HG02642 (cell line): ENCODE measurements around the gene GSC2.

Source experiments
- ATAC-seq: cut with Tn5 transposase; IDR thresholded peaks from one replicate; pipeline ENCODE4 v1.9.1; 2021; ENCODE audit warnings: mild to moderate bottlenecking; ENCODE audit not compliant: unreplicated experiment, poor library complexity

Gene GSC2

DNA sequence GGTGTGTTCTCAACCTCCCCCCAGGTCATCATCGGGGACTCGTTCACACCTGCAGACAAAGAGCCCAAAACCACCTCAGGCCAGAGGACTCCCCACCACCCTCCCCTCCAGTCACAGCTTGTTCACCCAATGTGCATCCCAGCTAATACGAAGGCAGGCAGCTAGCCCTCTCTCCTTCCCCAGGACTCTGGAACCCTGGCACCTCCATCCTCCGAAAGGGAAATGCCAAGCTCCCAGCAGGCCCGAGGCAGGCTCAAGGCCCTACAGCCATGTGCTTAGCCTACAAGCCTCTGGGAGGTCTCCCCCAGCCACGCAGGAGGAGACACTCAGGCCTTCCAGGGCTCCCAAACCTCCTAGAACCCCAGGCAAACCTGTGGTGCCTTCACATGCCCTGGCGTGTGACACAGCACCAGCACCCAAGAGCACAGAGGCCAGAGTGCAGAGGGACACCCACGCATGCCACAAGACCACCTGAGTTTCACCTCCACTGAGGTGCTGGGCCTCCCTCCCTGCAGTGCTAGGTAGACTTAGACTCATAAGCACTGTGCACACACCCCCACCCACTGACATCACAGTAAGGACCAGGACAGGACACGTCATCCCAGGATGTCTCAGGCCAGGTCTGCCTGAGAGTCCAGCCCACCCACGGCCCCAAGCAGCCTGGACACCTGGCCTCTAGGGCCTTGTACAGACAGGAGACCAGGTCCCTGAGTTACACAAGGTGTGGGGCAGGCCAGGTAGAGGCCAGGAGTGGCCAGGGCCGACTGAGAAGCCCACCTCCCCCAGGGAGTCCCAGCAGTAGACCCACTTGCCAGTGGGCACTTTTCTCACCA lies 12.5 kb downstream of the GSC2 start:
- no peak for ATAC-seq

DNA sequence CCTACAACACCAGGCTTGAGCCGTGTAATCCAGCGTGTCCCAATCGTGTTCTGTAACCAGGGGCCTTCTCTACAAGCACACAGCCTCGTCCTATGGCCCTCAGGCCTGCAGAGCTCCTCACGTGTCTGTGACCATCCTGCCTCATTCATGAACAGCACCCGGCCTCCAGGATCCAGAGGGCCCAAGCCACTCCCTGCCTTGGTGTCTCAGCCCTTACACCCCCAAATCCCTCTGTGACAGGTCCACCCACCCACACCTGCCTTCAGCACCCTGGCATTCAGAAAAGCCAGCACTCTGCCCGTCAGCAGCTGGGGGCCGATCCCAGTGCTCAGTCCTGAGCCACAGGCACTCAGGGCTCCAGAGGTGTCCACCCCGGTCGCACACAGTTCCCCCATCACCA lies 13.2 kb downstream of the GSC2 start:
- no peak for ATAC-seq

DNA sequence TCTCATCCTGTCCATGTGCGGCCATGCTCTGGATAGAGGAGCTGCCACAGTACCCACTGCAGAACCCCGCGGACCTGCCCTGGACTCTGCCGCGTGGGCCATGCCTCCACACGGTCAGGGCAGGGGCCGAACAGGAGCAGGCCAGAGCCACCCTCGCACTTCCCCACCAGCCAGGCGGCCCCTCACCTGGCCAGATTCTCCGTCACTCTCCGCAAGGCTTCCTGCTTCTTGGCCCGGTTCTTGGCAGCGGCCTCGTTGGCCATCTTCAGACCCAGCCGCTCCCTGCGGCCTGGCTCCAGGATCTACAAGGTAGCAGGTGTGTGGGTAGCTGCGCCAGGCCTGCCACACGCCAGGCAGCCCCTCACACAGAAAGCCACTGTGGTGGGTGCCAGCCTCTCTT lies 15.2 kb downstream of the GSC2 start:
- no peak for ATAC-seq

DNA sequence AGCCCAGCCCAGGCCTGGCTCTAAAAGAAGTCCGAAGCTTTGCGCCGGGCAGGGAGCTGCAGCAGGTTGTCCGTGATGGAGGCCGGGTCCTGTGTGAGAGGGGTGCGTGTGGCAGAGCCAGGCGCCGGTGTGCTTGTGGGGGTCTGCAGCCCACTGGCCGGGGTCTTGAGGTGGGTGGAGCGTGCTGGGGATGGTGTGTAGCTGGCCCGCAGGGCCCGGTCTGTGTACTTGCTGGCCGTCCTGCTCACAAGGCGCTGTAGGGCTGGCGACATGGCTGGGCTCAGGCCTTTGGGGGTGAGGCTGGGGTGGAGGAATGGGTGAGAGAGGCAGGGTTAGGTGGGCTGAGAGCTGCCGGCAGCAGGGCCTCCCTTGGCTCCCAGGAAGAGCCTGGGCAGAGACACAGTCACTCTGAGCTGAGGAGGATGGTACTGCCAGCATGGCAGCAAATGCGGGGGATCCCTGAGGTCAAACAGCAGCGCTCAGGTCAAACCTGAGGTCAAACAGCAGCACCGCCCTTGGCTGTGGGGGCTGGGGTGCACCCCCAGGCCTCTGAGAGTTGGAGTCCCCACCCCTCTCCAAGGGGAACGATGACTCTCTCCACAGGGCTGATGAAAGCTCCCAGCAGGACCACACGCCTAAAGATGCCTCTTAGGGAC lies 15.8 kb downstream of the GSC2 start:
- no peak for ATAC-seq

DNA sequence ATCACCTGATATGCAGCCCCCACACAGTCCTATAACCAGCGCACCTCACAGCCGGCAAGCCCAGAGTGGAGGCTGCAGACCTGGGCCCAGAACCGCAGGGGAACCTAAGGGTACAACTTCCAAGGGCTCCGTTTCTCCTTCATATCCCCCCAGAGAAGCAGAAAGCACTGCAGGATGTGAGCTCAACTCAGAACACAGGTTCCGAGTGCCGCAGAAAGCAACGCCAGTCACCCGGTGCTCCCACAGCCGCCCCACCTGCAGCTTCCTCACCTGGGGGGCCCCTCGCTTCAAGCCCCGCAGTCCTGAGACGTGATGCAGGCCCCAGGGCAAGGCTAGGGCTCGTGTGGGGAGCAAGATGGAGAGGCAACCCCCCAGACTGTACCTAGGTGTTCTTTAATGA lies 16.5 kb downstream of the GSC2 start:
- ATAC-seq = no peak

DNA sequence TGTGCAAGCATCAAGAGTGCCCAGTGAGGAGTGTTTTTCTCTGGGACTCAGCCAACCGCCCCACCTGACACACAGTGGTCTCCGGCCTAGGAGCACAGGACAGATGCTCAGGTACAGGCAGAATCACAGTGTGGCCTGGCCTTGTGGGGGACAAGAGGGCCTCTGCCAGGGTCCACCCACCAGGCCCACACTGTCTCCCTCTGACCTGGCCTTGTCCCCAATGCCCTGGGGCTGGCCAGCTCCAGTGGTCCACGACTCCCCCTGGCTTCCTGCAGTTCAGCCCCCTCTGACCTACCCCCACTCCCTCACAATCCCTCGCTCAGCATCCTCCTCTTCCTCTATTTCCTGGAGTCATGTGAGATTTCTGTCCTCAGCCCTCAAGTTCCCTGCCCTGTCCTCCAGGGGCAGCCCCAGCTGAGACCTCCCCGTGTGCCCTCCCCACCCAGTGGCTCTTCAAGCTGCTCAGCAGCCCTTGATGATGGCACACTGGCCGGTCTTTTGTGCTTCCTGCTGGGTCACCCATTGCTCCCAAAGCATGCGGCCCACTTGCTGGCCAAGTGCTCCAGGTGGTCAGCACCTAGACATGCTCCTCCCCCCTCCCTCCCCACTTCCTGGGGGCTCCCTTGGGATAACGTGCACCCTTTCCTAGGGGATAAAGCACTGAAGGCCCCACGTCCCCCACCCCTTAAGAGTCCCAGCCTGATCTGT lies 17.2 kb downstream of the GSC2 start:
- ATAC-seq = no peak

DNA sequence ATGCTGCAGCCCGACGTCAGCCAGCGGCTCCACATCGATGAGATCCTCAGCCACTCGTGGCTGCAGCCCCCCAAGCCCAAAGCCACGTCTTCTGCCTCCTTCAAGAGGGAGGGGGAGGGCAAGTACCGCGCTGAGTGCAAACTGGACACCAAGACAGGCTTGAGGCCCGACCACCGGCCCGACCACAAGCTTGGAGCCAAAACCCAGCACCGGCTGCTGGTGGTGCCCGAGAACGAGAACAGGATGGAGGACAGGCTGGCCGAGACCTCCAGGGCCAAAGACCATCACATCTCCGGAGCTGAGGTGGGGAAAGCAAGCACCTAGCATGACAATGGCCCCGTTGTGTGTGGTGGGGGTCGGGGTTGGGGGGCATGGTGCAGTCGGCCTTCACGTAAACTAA lies 17.9 kb downstream of the GSC2 start:
- ATAC-seq = no peak

DNA sequence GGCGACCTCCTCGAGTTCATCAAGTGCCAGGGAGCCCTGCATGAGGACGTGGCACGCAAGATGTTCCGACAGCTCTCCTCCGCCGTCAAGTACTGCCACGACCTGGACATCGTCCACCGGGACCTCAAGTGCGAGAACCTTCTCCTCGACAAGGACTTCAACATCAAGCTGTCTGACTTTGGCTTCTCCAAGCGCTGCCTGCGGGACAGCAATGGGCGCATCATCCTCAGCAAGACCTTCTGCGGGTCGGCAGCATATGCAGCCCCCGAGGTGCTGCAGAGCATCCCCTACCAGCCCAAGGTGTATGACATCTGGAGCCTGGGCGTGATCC lies 18.4 kb downstream of the GSC2 start:
- no peak for ATAC-seq

DNA sequence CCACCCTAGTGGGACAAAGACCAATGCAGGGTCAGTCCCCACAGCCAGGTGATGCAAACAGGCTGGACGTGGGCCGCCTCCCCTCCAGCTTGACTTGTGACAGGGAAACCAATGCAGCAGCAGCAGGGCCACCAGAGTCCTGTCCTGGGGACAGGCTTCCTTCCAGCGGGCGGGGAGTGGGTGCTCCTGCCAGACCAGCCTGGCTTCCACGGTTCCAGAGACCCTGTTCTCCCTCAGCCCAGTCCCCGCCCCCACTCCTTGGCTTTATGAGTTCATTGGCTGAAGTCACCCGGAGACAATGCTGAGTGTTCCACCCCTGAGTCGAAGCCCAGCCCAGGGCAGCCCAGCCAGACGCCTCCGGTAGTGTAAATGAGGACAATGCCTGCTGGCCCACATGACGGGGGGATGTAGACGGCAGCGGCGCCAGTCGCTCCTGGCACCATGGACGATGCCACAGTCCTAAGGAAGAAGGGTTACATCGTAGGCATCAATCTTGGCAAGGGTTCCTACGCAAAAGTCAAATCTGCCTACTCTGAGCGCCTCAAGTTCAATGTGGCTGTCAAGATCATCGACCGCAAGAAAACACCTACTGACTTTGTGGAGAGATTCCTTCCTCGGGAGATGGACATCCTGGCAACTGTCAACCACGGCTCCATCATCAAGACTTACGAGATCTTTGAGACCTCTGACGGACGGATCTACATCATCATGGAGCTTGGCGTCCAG lies 19.0 kb downstream of the GSC2 start, which contains the start of gene TSSK2:
TSSK2 (plus strand) TSS at position 350 of the 726 bp plus-strand sequence; CDS start at position 442, 92 bp downstream.
- no peak for ATAC-seq

DNA sequence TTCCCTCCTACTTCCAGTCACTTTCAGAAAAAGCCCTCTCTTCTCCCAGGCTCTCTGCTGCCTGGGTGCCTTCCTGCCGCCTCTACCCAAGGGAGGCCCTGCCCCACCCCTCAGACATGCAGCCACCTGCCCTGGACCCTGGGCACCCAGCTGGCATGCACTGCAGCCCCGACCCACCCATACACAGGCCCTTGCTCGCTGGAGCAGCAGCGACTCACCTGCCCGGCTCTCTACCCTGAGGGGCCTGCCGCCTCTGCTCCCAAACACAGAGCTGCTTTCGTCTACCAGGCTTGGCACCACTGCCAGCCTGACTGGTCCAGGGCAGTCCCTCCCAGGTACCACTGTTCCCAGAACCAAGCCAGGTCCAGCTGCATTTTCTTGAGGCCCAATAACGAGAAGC lies 20.2 kb downstream of the GSC2 start:
- no peak for ATAC-seq

DNA sequence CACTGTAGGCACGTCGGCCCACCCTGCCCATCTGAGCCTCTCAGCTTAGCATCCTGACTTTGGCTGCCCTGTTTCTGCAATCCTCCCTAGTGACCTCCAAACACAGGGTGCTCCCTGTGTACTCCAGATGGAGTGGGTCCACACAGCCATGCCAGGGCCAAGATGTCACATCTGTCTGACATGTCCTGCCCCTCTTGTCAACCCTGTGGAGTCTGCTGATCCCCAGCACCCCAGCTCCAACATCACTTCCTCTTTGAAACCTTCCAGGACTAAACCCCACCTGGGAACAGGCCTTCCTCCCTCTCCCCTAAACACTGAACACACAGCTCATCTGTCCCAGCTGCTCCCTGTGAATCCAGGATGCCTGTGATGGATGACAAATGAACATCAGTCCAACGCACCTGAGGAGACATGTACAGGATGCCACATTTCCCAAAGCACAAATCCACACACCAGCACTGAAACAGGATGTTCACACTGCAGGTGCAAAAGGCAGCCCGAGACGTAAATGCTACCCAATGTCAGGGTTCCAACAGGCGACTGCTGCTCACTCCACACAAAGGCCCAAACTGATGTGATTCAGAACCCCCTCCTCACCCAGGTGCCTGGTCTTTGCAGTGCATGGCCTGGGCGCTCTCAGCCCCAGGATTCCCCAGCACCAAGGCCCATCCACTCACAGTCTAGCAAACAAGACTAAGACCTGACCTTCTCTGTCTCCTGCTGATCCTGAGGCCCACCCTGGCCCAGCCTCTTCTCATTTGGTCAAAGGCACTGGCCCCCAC lies 21.0 kb downstream of the GSC2 start:
- ATAC-seq = no peak

DNA sequence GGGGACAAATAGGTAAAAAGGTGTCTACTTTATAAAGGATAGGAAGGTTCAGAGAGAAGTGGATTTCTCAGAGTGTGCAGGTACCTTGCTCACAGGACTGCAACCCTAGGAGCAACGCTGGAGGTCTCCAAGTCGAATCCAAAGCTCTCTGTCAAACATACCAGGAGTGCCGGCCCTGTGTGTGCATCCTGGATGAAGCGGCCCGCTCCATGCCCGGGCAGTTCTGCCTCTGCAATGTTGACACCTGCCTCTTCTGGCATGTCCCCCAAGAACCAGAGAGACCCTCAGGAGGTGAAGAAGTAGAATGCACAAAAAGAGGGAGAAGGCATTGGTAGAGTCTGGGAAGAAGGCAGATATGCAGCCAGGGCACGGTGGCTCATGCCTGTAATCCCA lies 22.1 kb downstream of the GSC2 start:
- ATAC-seq = no peak

DNA sequence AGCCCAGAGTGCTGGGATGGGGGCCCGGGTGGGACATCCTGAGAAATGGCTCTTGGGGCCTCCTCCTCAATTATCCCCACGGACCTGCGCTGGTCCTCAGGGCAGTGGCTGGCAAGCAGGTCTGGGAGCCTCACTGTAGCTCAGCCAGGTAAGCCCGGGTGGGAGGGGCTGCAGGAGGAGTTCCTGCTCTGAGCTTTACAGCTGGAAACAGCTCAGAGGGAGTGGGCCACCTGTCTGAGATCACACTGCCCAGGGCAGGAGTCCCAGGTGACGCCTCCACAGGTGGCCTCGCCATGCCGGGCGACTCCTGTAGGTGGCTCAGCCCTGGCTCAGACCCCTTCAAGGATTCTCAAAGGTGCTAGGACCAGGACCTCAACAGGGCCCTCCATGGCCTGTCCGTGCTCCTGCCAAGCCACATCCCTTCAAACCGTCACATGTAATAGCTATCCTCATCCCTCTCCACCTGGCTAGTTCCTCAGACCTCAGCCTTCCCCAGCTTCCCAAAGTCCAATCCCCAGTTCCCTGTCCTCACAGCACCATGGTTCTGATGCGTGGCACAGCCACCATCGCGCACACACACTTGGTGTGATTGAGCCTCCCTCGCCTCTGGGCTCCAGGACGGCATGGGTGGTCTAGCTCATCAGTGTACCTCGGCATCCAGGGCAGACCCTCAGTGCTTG lies 22.6 kb downstream of the GSC2 start:
- no peak for ATAC-seq

DNA sequence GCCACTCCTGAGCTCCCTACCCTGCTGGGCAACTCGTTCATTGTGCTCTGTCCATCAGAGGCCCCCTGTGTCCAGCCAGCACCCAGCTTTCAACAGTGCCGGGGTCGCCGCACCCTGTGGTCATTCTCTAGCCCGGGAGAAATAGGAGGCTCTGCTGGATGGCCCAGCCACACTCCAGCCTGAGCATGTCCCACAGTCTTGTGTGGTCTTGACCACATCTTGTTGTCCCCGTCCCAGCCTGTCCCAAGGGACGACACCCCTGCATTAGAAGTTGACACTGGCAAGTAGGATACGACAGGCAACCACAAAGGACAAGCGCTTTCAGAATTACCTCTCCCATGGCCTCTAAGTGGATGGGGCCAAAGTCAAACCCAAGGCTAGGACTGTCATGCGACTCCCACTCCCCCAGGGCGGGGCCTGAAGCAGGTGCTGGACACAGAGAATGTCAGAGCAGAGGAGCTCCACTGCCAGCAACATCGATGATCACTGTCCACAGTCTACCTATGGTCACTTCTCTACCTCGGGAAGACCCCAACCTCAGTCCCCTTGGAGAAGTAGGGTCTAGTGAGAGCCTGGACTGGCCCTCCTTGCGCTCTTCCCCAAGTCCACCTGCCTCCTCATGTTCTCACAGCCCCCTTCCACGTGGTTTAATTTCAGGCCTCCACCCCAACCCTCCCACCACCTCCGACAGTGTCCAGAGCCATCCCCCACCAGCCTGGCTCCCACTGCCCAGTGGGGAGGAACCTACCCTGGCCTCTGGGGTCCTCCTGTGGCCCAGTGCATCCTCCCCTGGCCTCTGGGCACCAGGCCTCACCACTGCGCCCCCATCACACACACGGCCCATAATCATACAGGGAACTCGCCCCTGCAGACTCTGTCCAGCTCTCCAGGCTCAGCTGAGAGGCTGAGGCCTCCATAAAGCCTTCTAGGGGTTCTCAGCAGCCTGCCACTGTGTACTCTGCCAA lies 23.5 kb downstream of the GSC2 start:
- ATAC-seq = no peak

DNA sequence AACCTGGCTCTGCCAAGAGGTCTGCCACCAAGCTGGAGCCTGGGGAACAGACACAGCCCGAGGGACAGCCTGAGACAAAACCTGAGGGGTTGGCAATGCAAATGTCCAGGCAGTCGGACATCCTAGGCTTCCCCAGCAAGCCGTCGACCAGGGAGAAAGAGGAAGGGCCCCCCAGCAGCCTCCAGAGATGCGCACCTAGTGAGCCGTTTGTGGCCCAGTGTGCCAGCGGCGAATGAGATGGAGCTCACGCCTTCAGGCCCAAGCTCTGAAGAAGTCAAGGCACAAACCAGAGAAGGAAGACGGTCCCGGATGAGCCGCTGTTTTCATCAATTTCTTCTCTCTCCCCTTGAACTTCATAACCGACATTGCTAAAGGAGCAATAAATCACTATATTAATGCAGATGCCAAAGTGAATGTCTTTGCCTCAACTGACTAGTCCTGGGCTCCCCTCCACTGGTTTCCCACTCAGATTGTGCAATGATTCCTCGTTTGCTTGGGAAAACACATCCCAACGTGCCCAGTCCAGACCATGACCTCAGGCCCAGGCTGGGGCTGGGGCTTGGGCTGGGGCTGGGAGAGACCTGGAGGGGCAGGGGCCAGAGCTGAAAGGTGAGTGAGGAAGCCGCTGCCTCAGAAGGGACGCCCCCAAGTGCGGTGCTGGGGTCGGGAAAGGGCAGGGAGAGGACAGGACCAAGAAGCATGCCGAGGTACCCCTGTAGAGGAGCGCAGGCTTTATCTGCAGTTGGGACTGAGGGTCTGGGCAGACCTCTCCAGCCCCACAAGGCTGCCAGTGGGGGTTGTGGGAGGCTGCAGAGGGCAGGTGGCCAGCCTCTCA lies 24.4 kb downstream of the GSC2 start:
- no peak for ATAC-seq

DNA sequence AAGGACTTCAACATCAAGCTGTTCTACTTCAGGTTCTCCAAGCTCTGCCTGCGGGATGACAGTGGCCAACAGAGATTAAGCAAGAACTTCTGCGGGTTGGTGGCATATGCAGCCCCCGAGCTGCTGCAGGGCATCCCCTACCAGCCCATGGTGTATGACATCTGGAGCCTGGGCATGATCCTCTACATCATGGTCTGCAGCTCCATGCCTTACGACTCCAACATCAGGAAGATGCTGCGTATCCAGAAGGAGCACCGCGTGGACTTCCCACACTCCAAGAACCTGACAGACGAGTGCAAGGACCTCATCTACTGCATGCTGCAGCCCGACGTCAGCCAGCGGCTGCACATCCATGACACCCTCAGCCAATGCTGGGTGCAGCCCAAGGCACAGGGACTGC lies 25.1 kb downstream of the GSC2 start:
- ATAC-seq = no peak

DNA sequence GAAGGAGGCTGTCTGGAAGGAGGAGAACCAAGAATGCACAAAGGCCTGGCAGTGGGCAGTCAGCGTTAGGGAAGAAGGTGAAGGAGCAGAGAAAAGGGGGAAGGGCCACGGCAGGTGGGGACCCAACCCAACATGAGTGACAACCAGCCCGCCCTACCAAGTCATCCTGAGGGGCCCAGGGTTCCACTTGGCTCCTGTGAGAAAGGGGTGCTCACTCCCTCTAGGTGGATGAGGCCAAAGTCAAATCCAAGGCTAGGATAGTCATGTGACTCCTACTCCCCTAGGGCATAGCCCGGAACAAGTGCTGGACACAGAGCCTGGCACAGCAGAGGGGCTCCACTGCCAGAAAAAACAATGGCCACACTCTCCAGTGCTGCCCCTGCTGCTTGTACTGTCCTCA lies 25.7 kb downstream of the GSC2 start:
- ATAC-seq = no peak

DNA sequence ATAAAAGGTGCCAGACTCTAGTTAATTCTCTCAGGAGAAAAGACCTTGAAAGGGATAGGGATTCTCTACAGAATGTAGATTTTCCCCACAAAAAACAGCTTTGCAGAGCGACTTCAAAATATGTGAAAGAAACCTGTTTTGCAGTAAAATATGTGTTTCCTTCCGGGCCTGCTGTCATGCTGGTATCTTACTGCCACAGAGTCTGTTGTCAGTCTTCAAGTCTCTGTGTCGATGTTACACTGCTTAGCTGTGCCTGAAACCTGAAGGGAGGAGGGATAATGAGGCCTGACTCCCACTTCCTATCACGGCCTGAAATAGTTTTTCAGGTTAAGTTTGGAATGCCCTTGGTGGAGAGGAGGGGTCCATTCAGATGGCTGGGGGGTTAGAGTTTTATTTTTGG lies 26.2 kb downstream of the GSC2 start:
- ATAC-seq = no peak
